B cell (primary cell): ENCODE results near the gene PKIG. TPM values are rescaled to one million over a fixed set of nuclear protein-coding genes. Genes with fewer than 3 reads are reported as not detected.

ENCODE experiments used
- ATAC-seq: fragments of 200-7000 bp; cut with Tn5 transposase; one replicate; pipeline ENCODE4 v1.10.0; 2021; ENCODE audit warnings: low read depth, mild to moderate bottlenecking, moderate number of reproducible peaks, moderate library complexity
- CTCF ChIA-PET: fragments of 350-600 bp; sonication (Branson Sonifier 250); formaldehyde crosslinking; loops from one replicate; lab custom pipeline; 2021; ENCODE audit warnings: antibody characterized with exemption, inconsistent platforms; lab: Charles Lee
- POLR2A ChIA-PET: fragments of 350-600 bp; sonication (Branson Sonifier 250); formaldehyde crosslinking; loops from one replicate; lab custom pipeline; 2021; ENCODE audit warnings: antibody characterized with exemption; lab: Charles Lee
- DNase-seq: peaks from one replicate; pipeline ENCODE4 v3.0.0; 2013
- H2AFZ ChIP-seq: 2 replicates; pipeline ENCODE4 v1.6.1; 2012; ENCODE audit warnings: mild to moderate bottlenecking, low read depth, low read length; ENCODE audit not compliant: insufficient read depth, poor library complexity, severe bottlenecking
- H3K27ac ChIP-seq, 2 donors: 1 replicate in 1 of 2; 2 replicates in 1 of 2; pipeline ENCODE4 v1.5.1; 2012 to 2013; ENCODE audit warnings: low read length in 2 of 2, mild to moderate bottlenecking in 2 of 2, moderate library complexity in 1 of 2
- H3K27me3 ChIP-seq, 4 experiments: fragments of 200-600 bp in 1 of 4; sonication (generic) in 1 of 4; replicated peaks in 1 of 4; 1 replicate in 2 of 4; 2 replicates in 2 of 4; pipeline versions ENCODE4 v1.6.1 to v1.7.0; 2013 to 2016; ENCODE audit warnings: low read length in 3 of 4, mild to moderate bottlenecking in 2 of 4, mixed read lengths in 1 of 4, moderate library complexity in 1 of 4; ENCODE audit not compliant: insufficient read depth in 4 of 4, control insufficient read depth in 3 of 4; ENCODE audit errors: control extremely low read depth in 1 of 4
- H3K36me3 ChIP-seq, 2 experiments: replicated peaks in 1 of 2; 1 replicate in 1 of 2; 2 replicates in 1 of 2; pipeline versions ENCODE4 v1.6.1 to v1.7.1; 2013; ENCODE audit warnings: low read length in 1 of 2; ENCODE audit not compliant: insufficient read depth in 2 of 2, control insufficient read depth in 1 of 2; ENCODE audit errors: control extremely low read depth in 1 of 2, extremely low read depth in 1 of 2
- H3K4me1 ChIP-seq, 2 donors: fragments of 200-600 bp in 1 of 2; sonication (generic) in 1 of 2; 1 replicate in 1 of 2; 2 replicates in 1 of 2; pipeline versions ENCODE4 v1.5.1 to v1.6.1; 2013 to 2017; ENCODE audit warnings: low read length in 2 of 2; ENCODE audit not compliant: control insufficient read depth in 2 of 2, insufficient read depth in 2 of 2
- H3K4me2 ChIP-seq: replicated peaks from 2 replicates; pipeline ENCODE3; 2012; ENCODE audit warnings: mild to moderate bottlenecking, low read depth, low read length; ENCODE audit not compliant: poor library complexity, severe bottlenecking
- H3K4me3 ChIP-seq, 5 experiments: fragments of 200-600 bp in 1 of 5; sonication (generic) in 1 of 5; 1 replicate in 3 of 5; 2 replicates in 2 of 5; pipeline versions ENCODE4 v1.5.1 to v1.7.0; 2011 to 2016; ENCODE audit warnings: low read length in 4 of 5, mild to moderate bottlenecking in 4 of 5, low read depth in 2 of 5, control low read depth in 1 of 5, moderate library complexity in 1 of 5; ENCODE audit not compliant: insufficient read depth in 1 of 5; ENCODE audit errors: control extremely low read depth in 1 of 5, extremely low read depth in 1 of 5
- H3K79me2 ChIP-seq: fragments of 200-600 bp; sonication (generic); one replicate; pipeline ENCODE4 v1.6.0; 2016; ENCODE audit warnings: low read length; ENCODE audit not compliant: control insufficient read depth, insufficient read depth
- H3K9ac ChIP-seq: fragments of 200-600 bp; sonication (generic); 2 replicates; pipeline ENCODE4 v1.6.1; 2017; ENCODE audit warnings: mild to moderate bottlenecking, low read length, moderate library complexity
- H3K9me3 ChIP-seq, 3 donors: one replicate each; pipeline versions ENCODE4 v1.6.1 to v1.7.1; 2013; ENCODE audit warnings: low read length in 2 of 3; ENCODE audit not compliant: control insufficient read depth in 2 of 3, insufficient read depth in 1 of 3; ENCODE audit errors: control extremely low read depth in 1 of 3
- H4K20me1 ChIP-seq: 2 replicates; pipeline ENCODE4 v1.6.0; 2012; ENCODE audit warnings: mild to moderate bottlenecking, low read length; ENCODE audit not compliant: insufficient read depth, control insufficient read depth, poor library complexity, severe bottlenecking
- H3K27ac Mint-ChIP-seq: one replicate; pipeline ENCODE4 v1.8.0; 2021; ENCODE audit warnings: mixed read lengths
- H3K27me3 Mint-ChIP-seq: one replicate; pipeline ENCODE4 v1.8.0; 2021; ENCODE audit warnings: mixed read lengths
- H3K4me1 Mint-ChIP-seq: one replicate; pipeline ENCODE4 v1.8.0; 2021; ENCODE audit warnings: mixed read lengths
- H3K4me3 Mint-ChIP-seq: one replicate; pipeline ENCODE4 v1.8.0; 2021; ENCODE audit warnings: mixed read lengths
- H3K9me3 Mint-ChIP-seq: one replicate; pipeline ENCODE4 v1.8.0; 2022; ENCODE audit warnings: mixed read lengths; ENCODE audit not compliant: insufficient read depth
- EZH2 ChIP-seq: IDR thresholded peaks from 2 replicates; pipeline ENCODE4 v1.6.1; 2012; ENCODE audit warnings: borderline replicate concordance, low read depth, mild to moderate bottlenecking, moderate library complexity, low read length; ENCODE audit not compliant: insufficient read depth, poor library complexity, severe bottlenecking
- WGBS: methylation state at CpG from one replicate; pipeline ENCODE4 v1.1.5; 2013; ENCODE audit warnings: missing lambda C conversion rate; ENCODE audit not compliant: insufficient coverage; 5-methylcytosine and 5-hydroxymethylcytosine counted together
- intact Hi-C: fragments of 100-400 bp; cut with micrococcal nuclease; formaldehyde crosslinking; loops from one replicate; pipeline ENCODE4 v1.10.0; 2022
- polyA plus RNA-seq: library from polyadenylated mRNA; depleted of rRNA; stranded (reverse); fragments of >200 nt; gene quantifications from 2 replicates; pipeline ENCODE4 v1.2.3, GENCODE V29; 2012
- total RNA-seq, 2 donors: library from RNA; stranded (reverse); fragments of 120-200 nt in 1 of 2; gene quantifications; 1 replicate in 1 of 2; 2 replicates in 1 of 2; pipeline versions ENCODE4 v1.2.3 to v1.2.4, GENCODE V29; 2013 to 2022
- TF ChIP-seq, protein P1 (sequence below): fragments of 200-600 bp; IDR thresholded peaks from one replicate; pipeline ENCODE4 v1.8.0; 2022; ENCODE audit warnings: antibody characterized with exemption, mild to moderate bottlenecking

PKIG gene
- total and polyA plus RNA-seq, 2 donors (not counting 1 experiment from before 2014, with no cell fraction given): 128 to 168 TPM

DNA sequence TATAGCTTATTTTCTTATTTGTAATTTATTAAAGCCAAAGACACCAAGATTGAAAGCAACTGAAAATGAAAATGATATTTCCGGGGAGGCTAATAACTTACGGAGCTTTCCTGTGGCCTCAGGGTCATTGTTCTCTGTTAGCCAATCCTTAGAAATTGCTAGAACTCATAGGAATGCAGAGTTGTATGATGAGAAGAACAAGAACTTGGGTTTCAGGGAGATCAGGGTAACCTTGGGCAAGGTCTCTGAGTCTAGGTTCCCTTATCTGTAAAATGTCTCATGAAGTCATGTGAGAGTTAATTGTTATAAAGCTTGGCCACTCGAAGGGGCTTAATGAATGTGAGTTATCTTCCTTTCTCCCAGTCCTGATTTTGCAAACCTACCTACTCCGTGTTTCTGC is 40.4 kb upstream of the PKIG start:
- Histone ChIP-seq H3K4me2 (no peak overlapping the region), H4K20me1 (no peaks in the 10 kb centered on the region), H3K4me3 (no peak overlapping the region), H3K9ac (no peak overlapping the region), H3K27ac (no peak overlapping the region), H3K4me1 (no peaks in the 10 kb centered on the region), H2AFZ (no peak overlapping the region), H3K9me3 (no peaks in the 10 kb centered on the region), H3K36me3 (no peaks in the 10 kb centered on the region), H3K27me3 (no peaks in the 10 kb centered on the region), H3K79me2 (no peaks in the 10 kb centered on the region)
- Mint-ChIP-seq H3K27me3 (no peaks in the 10 kb centered on the region), H3K27ac (no peak overlapping the region), H3K4me1 (no peaks in the 10 kb centered on the region), H3K4me3 (no peak overlapping the region), H3K9me3 (no peaks in the 10 kb centered on the region)
- 90% methylated on average over 2 of the region's 4 CpGs for WGBS
- CTCF ChIA-PET: interaction anchor here (0.7 kb wide), 1 partner anchor 24 kb away, joined by 3 read pairs; no protein-coding TSS in a partner anchor
- DNase-seq (no peak), ATAC-seq (no peak)
- TF ChIP-seq EZH2: no peak
- TF ChIP-seq, protein P1, sequence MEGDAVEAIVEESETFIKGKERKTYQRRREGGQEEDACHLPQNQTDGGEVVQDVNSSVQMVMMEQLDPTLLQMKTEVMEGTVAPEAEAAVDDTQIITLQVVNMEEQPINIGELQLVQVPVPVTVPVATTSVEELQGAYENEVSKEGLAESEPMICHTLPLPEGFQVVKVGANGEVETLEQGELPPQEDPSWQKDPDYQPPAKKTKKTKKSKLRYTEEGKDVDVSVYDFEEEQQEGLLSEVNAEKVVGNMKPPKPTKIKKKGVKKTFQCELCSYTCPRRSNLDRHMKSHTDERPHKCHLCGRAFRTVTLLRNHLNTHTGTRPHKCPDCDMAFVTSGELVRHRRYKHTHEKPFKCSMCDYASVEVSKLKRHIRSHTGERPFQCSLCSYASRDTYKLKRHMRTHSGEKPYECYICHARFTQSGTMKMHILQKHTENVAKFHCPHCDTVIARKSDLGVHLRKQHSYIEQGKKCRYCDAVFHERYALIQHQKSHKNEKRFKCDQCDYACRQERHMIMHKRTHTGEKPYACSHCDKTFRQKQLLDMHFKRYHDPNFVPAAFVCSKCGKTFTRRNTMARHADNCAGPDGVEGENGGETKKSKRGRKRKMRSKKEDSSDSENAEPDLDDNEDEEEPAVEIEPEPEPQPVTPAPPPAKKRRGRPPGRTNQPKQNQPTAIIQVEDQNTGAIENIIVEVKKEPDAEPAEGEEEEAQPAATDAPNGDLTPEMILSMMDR: no peak
- POLR2A ChIA-PET: no interaction called here
- intact Hi-C loops: no loop called here

DNA sequence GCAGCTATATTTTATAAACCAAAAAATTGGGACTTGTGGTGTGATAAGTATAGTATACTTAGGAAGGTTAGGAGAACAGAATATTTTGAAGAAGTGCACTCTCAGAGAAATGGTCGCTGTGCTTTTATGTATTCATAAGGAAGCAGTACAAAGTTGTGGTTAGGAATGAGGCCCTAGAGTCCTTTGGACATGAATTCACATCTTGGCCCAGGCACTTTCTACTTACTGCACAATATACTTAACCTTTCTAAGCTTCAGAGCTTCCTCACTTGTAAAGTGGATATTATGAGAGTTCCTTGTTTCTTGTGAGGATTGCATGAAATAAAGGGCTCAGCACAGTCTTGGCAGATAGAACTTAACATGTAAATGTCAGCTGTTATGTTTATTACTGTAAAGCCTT is 39.5 kb upstream of the PKIG start:
- WGBS: 25% methylated on average over 1 of the region's 1 CpG
- intact Hi-C loops: no loop called here
- ChIA-PET CTCF (interaction anchor here (0.7 kb wide), 1 partner anchor 25 kb away, joined by 3 read pairs; no protein-coding TSS in a partner anchor), POLR2A (interaction anchor here (0.6 to 0.7 kb wide), 2 partner anchors 27 to 65 kb away, joined by 3 to 5 read pairs; no protein-coding TSS in a partner anchor)
- ATAC-seq: no peak
- no peak for DNase-seq
- no peak overlapping the region for H3K4me3 ChIP-seq
- peaks cover 5% of the 10 kb centered on the region for H3K27me3 Mint-ChIP-seq
- no peaks in the 10 kb centered on the region for H3K36me3 ChIP-seq
- no peaks in the 10 kb centered on the region for H3K9me3 Mint-ChIP-seq
- H3K4me1 ChIP-seq: no peaks in the 10 kb centered on the region
- H3K27me3 ChIP-seq: no peaks in the 10 kb centered on the region
- no peak overlapping the region for H3K27ac ChIP-seq
- no peak overlapping the region for H3K4me3 Mint-ChIP-seq
- no peak for TF ChIP-seq EZH2
- TF ChIP-seq, protein P1: no peak
- no peaks in the 10 kb centered on the region for H4K20me1 ChIP-seq
- no peak overlapping the region for H3K9ac ChIP-seq
- H2AFZ ChIP-seq: no peak overlapping the region
- no peak overlapping the region for H3K27ac Mint-ChIP-seq
- H3K4me1 Mint-ChIP-seq: no peaks in the 10 kb centered on the region
- H3K79me2 ChIP-seq: no peaks in the 10 kb centered on the region
- H3K9me3 ChIP-seq: no peaks in the 10 kb centered on the region
- no peak overlapping the region for H3K4me2 ChIP-seq
